SK-N-SH (cell line): ENCODE data around the gene UTP18. TPM values are rescaled to one million over a fixed set of nuclear protein-coding genes. Genes with fewer than 3 reads are reported as not detected.

Experiments
- CTCF ChIA-PET: fragments of 300-600, 350-600 bp; formaldehyde crosslinking; extraction: SDS; loops from one replicate; lab custom pipeline; 2021; lab: Yijun Ruan, JAX
- POLR2A ChIA-PET: fragments of 350-600 bp; sonication (Branson Sonifier 250); formaldehyde crosslinking; extraction: SDS; loops from one replicate; lab custom pipeline; 2020; ENCODE audit warnings: antibody characterized with exemption, inconsistent platforms; lab: Yijun Ruan, JAX
- DNase-seq: peaks from one replicate; pipeline ENCODE4 v3.0.0; 2012
- H2AFZ ChIP-seq: fragments of 200-600 bp; sonication (generic); 2 replicates; pipeline ENCODE4 v1.8.1; 2016; ENCODE audit warnings: antibody characterized with exemption, mild to moderate bottlenecking, low read depth
- H3F3A ChIP-seq: fragments of 200-600 bp; sonication (generic); replicated peaks from 2 replicates; pipeline ENCODE3; 2016; ENCODE audit warnings: antibody characterized with exemption, mild to moderate bottlenecking; ENCODE audit not compliant: insufficient read depth
- H3K27ac ChIP-seq, 2 experiments: fragments of 200-500 bp in 1 of 2; fragments of 200-600 bp in 1 of 2; sonication (Bioruptor generic) in 1 of 2; sonication (generic), shearing (Covaris generic) in 1 of 2; 2 replicates each; pipeline versions ENCODE4 v1.5.1 to v1.6.1; 2014 to 2016; ENCODE audit warnings: low read depth in 2 of 2, inconsistent platforms in 1 of 2, low read length in 1 of 2, mild to moderate bottlenecking in 1 of 2, mixed read lengths in 1 of 2
- H3K27me3 ChIP-seq: fragments of 200-600 bp; sonication (generic), shearing (Covaris generic); 2 replicates; pipeline ENCODE4 v1.6.1; 2016; ENCODE audit warnings: mixed run types; ENCODE audit not compliant: insufficient read depth
- H3K36me3 ChIP-seq, 2 experiments: fragments of 200-500 bp in 1 of 2; fragments of 200-600 bp in 1 of 2; sonication (Bioruptor generic) in 1 of 2; sonication (generic) in 1 of 2; replicated peaks in 1 of 2; 2 replicates each; pipeline versions ENCODE3 to v1.5.1; 2014 to 2016; ENCODE audit warnings: low read length in 1 of 2, mild to moderate bottlenecking in 1 of 2; ENCODE audit not compliant: insufficient read depth in 2 of 2, control insufficient read depth in 1 of 2
- H3K4me1 ChIP-seq, 2 experiments: fragments of 200-500 bp in 1 of 2; fragments of 200-600 bp in 1 of 2; sonication (Bioruptor generic) in 1 of 2; sonication (generic), shearing (Covaris generic) in 1 of 2; 2 replicates each; pipeline versions ENCODE4 v1.5.1 to v1.6.1; 2014 to 2016; ENCODE audit warnings: low read depth in 1 of 2, low read length in 1 of 2, mixed run types in 1 of 2; ENCODE audit not compliant: insufficient read depth in 2 of 2, control insufficient read depth in 1 of 2
- H3K4me2 ChIP-seq: fragments of 200-600 bp; sonication (generic), shearing (Covaris generic); 2 replicates; pipeline ENCODE4 v1.6.1; 2017; ENCODE audit warnings: mixed run types
- H3K4me3 ChIP-seq, 2 experiments: fragments of 200-500 bp in 1 of 2; fragments of 200-600 bp in 1 of 2; sonication (Bioruptor generic) in 1 of 2; sonication (generic), shearing (Covaris generic) in 1 of 2; 2 replicates each; pipeline versions ENCODE4 v1.5.1 to v1.8.1; 2014 to 2016; ENCODE audit warnings: low read depth in 2 of 2, inconsistent platforms in 1 of 2, low read length in 1 of 2, mild to moderate bottlenecking in 1 of 2, mixed read lengths in 1 of 2, moderate library complexity in 1 of 2
- H3K79me2 ChIP-seq: fragments of 200-600 bp; sonication (generic); 2 replicates; pipeline ENCODE4 v1.8.1; 2017; ENCODE audit warnings: mild to moderate bottlenecking; ENCODE audit not compliant: insufficient read depth
- H3K9ac ChIP-seq: fragments of 200-600 bp; sonication (generic); 2 replicates; pipeline ENCODE4 v1.6.1; 2017; ENCODE audit warnings: mixed run types
- H3K9me2 ChIP-seq: fragments of 200-600 bp; sonication (generic); 2 replicates; pipeline ENCODE4 v1.6.1; 2017; ENCODE audit warnings: mixed run types
- H3K9me3 ChIP-seq: fragments of 200-600 bp; sonication (generic); 2 replicates; pipeline ENCODE4 v1.6.1; 2017; ENCODE audit warnings: mixed run types, mild to moderate bottlenecking, moderate library complexity
- H4K20me1 ChIP-seq: fragments of 200-600 bp; sonication (generic); 2 replicates; pipeline ENCODE4 v1.6.1; 2017; ENCODE audit warnings: mild to moderate bottlenecking, mixed run types; ENCODE audit not compliant: insufficient read depth
- GABPA ChIP-seq: IDR thresholded peaks from 2 replicates; pipeline ENCODE4 v1.4.0; 2012; ENCODE audit warnings: low read depth, mild to moderate bottlenecking
- IRF3 ChIP-seq: fragments of 150-350 bp; IDR thresholded peaks from 2 replicates; pipeline ENCODE4 v1.6.1; 2016; ENCODE audit warnings: mild to moderate bottlenecking, low read depth, low read length
- MAX ChIP-seq: IDR thresholded peaks from 2 replicates; pipeline ENCODE4 v1.4.0; 2012; ENCODE audit warnings: low read depth
- MXI1 ChIP-seq: IDR thresholded peaks from 2 replicates; pipeline ENCODE4 v1.6.1; 2012; ENCODE audit warnings: mild to moderate bottlenecking, low read depth, low read length, improper control_type of control experiment
- NRF1 ChIP-seq: IDR thresholded peaks from 2 replicates; pipeline ENCODE4 v1.6.1; 2012; ENCODE audit warnings: low read depth, mild to moderate bottlenecking, low read length
- PBX3 ChIP-seq: IDR thresholded peaks from 2 replicates; pipeline ENCODE4; 2012
- RFX5 ChIP-seq: IDR thresholded peaks from 2 replicates; pipeline ENCODE4 v1.6.1; 2012; ENCODE audit warnings: mild to moderate bottlenecking, improper control_type of control experiment, low read length
- WGBS: methylation state at CpG from one replicate; pipeline ENCODE4 v1.1.6; 2017; ENCODE audit warnings: low lambda C conversion rate; 5-methylcytosine and 5-hydroxymethylcytosine counted together
- polyA plus RNA-seq, 3 experiments: library from polyadenylated mRNA; depleted of rRNA; stranded (reverse); fragments of >200 nt; gene quantifications; 2 replicates each; pipeline ENCODE4 v1.2.3, GENCODE V29; 2012

The UTP18 gene
- polyA plus RNA-seq, 1 of the 3 experiments (the other 2 are of a cell fraction), result 28.4 TPM

- POLR2A ChIA-PET, result no interaction called here
- TF ChIP-seq IRF3 (no peak), MXI1 (peak; percentile 99), RFX5 (no peak), MAX (peak; percentile 94)
- TF ChIP-seq, all 33 proteins: peak for 2
- Histone ChIP-seq H3K27ac (peak overlapping the region; percentile 97 to 99), H3K4me1 (peaks cover 13 to 31% of the 10 kb centered on the region in 2 experiments; a peak in 3 of 4 replicates), H3K27me3 (no peaks in the 10 kb centered on the region), H3K9me3 (no peaks in the 10 kb centered on the region), H3K4me2 (peak overlapping the region; percentile 95), H3K9ac (peak overlapping the region; percentile 83), H2AFZ (no peak overlapping the region), H3K4me3 (peak overlapping the region; percentile 87 to 90), H3K79me2 (peaks cover 94% of the 10 kb centered on the region), H4K20me1 (peaks cover 50% of the 10 kb centered on the region), H3K9me2 (no peaks in the 10 kb centered on the region), H3K36me3 (peaks cover 45 to 48% of the 10 kb centered on the region in 2 experiments), H3F3A (no peaks in the 10 kb centered on the region)
- WGBS, result 4% methylated on average over 18 of the region's 18 CpGs
- CTCF ChIA-PET, result interaction anchor here (0.9 to 1.7 kb wide), 2 partner anchors 14 to 74 kb away, joined by 4 to 5 read pairs; no protein-coding TSS in a partner anchor
- DNase-seq, result no peak
Measured at GRCh38 chr17:51258756-51259563, 1.4 kb upstream of the UTP18 start.

GRCh38 chr17:51259564-51260236, 646 bp upstream of the UTP18 start, which contains the start of gene MBTD1:
TSS of gene MBTD1 (minus strand) at chr17:51260049. CDS start at chr17:51225161, 34,888 bp downstream.
- Histone ChIP-seq H3K36me3 (peaks cover 38 to 47% of the 10 kb centered on the region in 2 experiments), H3F3A (no peaks in the 10 kb centered on the region), H3K79me2 (peaks cover 94% of the 10 kb centered on the region), H3K4me2 (peak within 1 kb of the TSS; percentile 95), H3K9ac (peak within 1 kb of the TSS; percentile 83), H2AFZ (peak within 1 kb of the TSS; percentile 80), H3K9me2 (no peaks in the 10 kb centered on the region), H4K20me1 (peaks cover 55% of the 10 kb centered on the region), H3K27me3 (no peaks in the 10 kb centered on the region), H3K9me3 (no peaks in the 10 kb centered on the region), H3K4me3 (peak within 1 kb of the TSS; percentile 87 to 90), H3K27ac (peak within 1 kb of the TSS; percentile 97 to 99), H3K4me1 (peaks cover 13 to 31% of the 10 kb centered on the region in 2 experiments; a peak in 3 of 4 replicates)
- ChIA-PET POLR2A (interaction anchor here (0.6 to 1.4 kb wide), 2 partner anchors 106 to 1524 kb away, joined by 3 to 4 read pairs; partner anchors contain the start of gene NME1), CTCF (interaction anchor here (1.7 kb wide), 1 partner anchor 75 kb away, joined by 5 read pairs; no protein-coding TSS in a partner anchor)
- TF ChIP-seq PBX3, result peak; percentile 2; the same call in 1 of the 2 replicates
- no peak; the same call in 1 of the 2 replicates for TF ChIP-seq IRF3
- no peak for TF ChIP-seq GABPA
- TF ChIP-seq NRF1, result peak; percentile 85
- peak; percentile 100 for DNase-seq
- under 1% methylated on average over 31 of the region's 42 CpGs for WGBS
